ENCODE measurements around the gene SOX10. TPM values are rescaled to one million over a fixed set of nuclear protein-coding genes. Genes with fewer than 3 reads are reported as not detected.

Gene SOX10
- 3.5 and 3.7 TPM in 2 replicates for total RNA-seq (2014; rRNA removed; shearing (Covaris generic))

GRCh38 chr22:37983860-37984791, at the start of gene SOX10:
TSS of gene SOX10 (minus strand) at chr22:37984555. CDS start at chr22:37983784, 771 bp downstream.
- Histone ChIP-seq H3K27me3 (ENCODE audit: control insufficient read depth, insufficient read depth, low read length) (peaks cover 16% of the 10 kb centered on the region), H3K4me3 (ENCODE audit: insufficient read depth, low read depth, low read length) (peak within 1 kb of the TSS; percentile 41), H3K36me3 (replicated peaks; ENCODE audit: control insufficient read depth, insufficient read depth, low read length) (no peaks in the 10 kb centered on the region)
- DNase-seq: peak; percentile 92

GRCh38 chr22:38033522-38034277, 49.3 kb upstream of the SOX10 start:
- peak; percentile 64 for DNase-seq
- Histone ChIP-seq H3K4me3 (ENCODE audit: insufficient read depth, low read depth, low read length) (no peak overlapping the region), H3K36me3 (replicated peaks; ENCODE audit: control insufficient read depth, insufficient read depth, low read length) (no peaks in the 10 kb centered on the region), H3K27me3 (ENCODE audit: control insufficient read depth, insufficient read depth, low read length) (no peaks in the 10 kb centered on the region)

GRCh38 chr22:38032681-38033521, 48.5 kb upstream of the SOX10 start:
- no peak overlapping the region for H3K4me3 ChIP-seq (ENCODE audit: insufficient read depth, low read depth, low read length)
- no peaks in the 10 kb centered on the region for H3K36me3 ChIP-seq (replicated peaks; ENCODE audit: control insufficient read depth, insufficient read depth, low read length)
- H3K27me3 ChIP-seq (ENCODE audit: control insufficient read depth, insufficient read depth, low read length): no peaks in the 10 kb centered on the region
- peak; percentile 40 for DNase-seq

- no peak overlapping the region for H3K4me3 ChIP-seq (ENCODE audit: insufficient read depth, low read depth, low read length)
- DNase-seq: peak; percentile 32
- H3K27me3 ChIP-seq (ENCODE audit: control insufficient read depth, insufficient read depth, low read length): no peaks in the 10 kb centered on the region
- H3K36me3 ChIP-seq (replicated peaks; ENCODE audit: control insufficient read depth, insufficient read depth, low read length): no peaks in the 10 kb centered on the region
Observed at GRCh38 chr22:38031491-38031890, 47.1 kb upstream of the SOX10 start.

- Histone ChIP-seq H3K4me3 (ENCODE audit: insufficient read depth, low read depth, low read length) (no peak overlapping the region), H3K27me3 (ENCODE audit: control insufficient read depth, insufficient read depth, low read length) (no peaks in the 10 kb centered on the region), H3K36me3 (replicated peaks; ENCODE audit: control insufficient read depth, insufficient read depth, low read length) (no peaks in the 10 kb centered on the region)
- peak; percentile 71 for DNase-seq
Observed at GRCh38 chr22:38030311-38031133, 46.2 kb upstream of the SOX10 start.

- Histone ChIP-seq H3K27me3 (ENCODE audit: control insufficient read depth, insufficient read depth, low read length) (no peaks in the 10 kb centered on the region), H3K4me3 (ENCODE audit: insufficient read depth, low read depth, low read length) (no peak overlapping the region), H3K36me3 (replicated peaks; ENCODE audit: control insufficient read depth, insufficient read depth, low read length) (no peaks in the 10 kb centered on the region)
- no peak for DNase-seq
Observed at GRCh38 chr22:38029901-38030300, 45.5 kb upstream of the SOX10 start.

- no peak for DNase-seq
- Histone ChIP-seq H3K27me3 (ENCODE audit: control insufficient read depth, insufficient read depth, low read length) (no peaks in the 10 kb centered on the region), H3K36me3 (replicated peaks; ENCODE audit: control insufficient read depth, insufficient read depth, low read length) (no peaks in the 10 kb centered on the region), H3K4me3 (ENCODE audit: insufficient read depth, low read depth, low read length) (no peak overlapping the region)
Observed at GRCh38 chr22:38029370-38029769, 45.0 kb upstream of the SOX10 start.

- H3K36me3 ChIP-seq (replicated peaks; ENCODE audit: control insufficient read depth, insufficient read depth, low read length): no peaks in the 10 kb centered on the region
- no peaks in the 10 kb centered on the region for H3K27me3 ChIP-seq (ENCODE audit: control insufficient read depth, insufficient read depth, low read length)
- DNase-seq: no peak
- H3K4me3 ChIP-seq (ENCODE audit: insufficient read depth, low read depth, low read length): no peak overlapping the region
Observed at GRCh38 chr22:38028344-38029130, 44.2 kb upstream of the SOX10 start.

GRCh38 chr22:38027487-38027886, 43.1 kb upstream of the SOX10 start:
- H3K27me3 ChIP-seq (ENCODE audit: control insufficient read depth, insufficient read depth, low read length): no peaks in the 10 kb centered on the region
- H3K36me3 ChIP-seq (replicated peaks; ENCODE audit: control insufficient read depth, insufficient read depth, low read length): no peaks in the 10 kb centered on the region
- H3K4me3 ChIP-seq (ENCODE audit: insufficient read depth, low read depth, low read length): no peak overlapping the region
- peak; percentile 18 for DNase-seq

GRCh38 chr22:38026130-38027111, 42.1 kb upstream of the SOX10 start:
- Histone ChIP-seq H3K27me3 (ENCODE audit: control insufficient read depth, insufficient read depth, low read length) (no peaks in the 10 kb centered on the region), H3K4me3 (ENCODE audit: insufficient read depth, low read depth, low read length) (no peak overlapping the region), H3K36me3 (replicated peaks; ENCODE audit: control insufficient read depth, insufficient read depth, low read length) (no peaks in the 10 kb centered on the region)
- peak; percentile 47 for DNase-seq

GRCh38 chr22:38025514-38025913, 41.2 kb upstream of the SOX10 start:
- DNase-seq: no peak
- no peaks in the 10 kb centered on the region for H3K27me3 ChIP-seq (ENCODE audit: control insufficient read depth, insufficient read depth, low read length)
- no peaks in the 10 kb centered on the region for H3K36me3 ChIP-seq (replicated peaks; ENCODE audit: control insufficient read depth, insufficient read depth, low read length)
- no peak overlapping the region for H3K4me3 ChIP-seq (ENCODE audit: insufficient read depth, low read depth, low read length)

GRCh38 chr22:38023045-38023444, 38.7 kb upstream of the SOX10 start:
- Histone ChIP-seq H3K36me3 (replicated peaks; ENCODE audit: control insufficient read depth, insufficient read depth, low read length) (no peaks in the 10 kb centered on the region), H3K27me3 (ENCODE audit: control insufficient read depth, insufficient read depth, low read length) (no peaks in the 10 kb centered on the region), H3K4me3 (ENCODE audit: insufficient read depth, low read depth, low read length) (no peak overlapping the region)
- DNase-seq: no peak
